Activated CD4-positive, alpha-beta memory T cell treated with anti-CD3 and anti-CD28 coated beads, Interleukin-2, amount 10 ng/mL, durations not matched to agents 7 days and 5 days (primary cell): ENCODE measurements around the gene ELF2. TPM values are rescaled to one million over a fixed set of nuclear protein-coding genes. Genes with fewer than 3 reads are reported as not detected.
"Not testable (repeated sequence)": the region's sequence is repeated elsewhere in the genome, so short reads cannot be mapped to it uniquely, and the experiment has no call there.

Source experiments
- CTCF ChIA-PET: fragments of 350-600 bp; sonication (Branson Sonifier 250); formaldehyde crosslinking; loops from one replicate; lab custom pipeline; 2021; ENCODE audit warnings: antibody characterized with exemption, inconsistent platforms; lab: Charles Lee
- POLR2A ChIA-PET: fragments of 350-600 bp; sonication (Branson Sonifier 250); formaldehyde crosslinking; loops from one replicate; lab custom pipeline; 2021; ENCODE audit warnings: antibody characterized with exemption; lab: Charles Lee
- DNase-seq: peaks from one replicate; pipeline ENCODE4 v3.0.0-alpha.2; 2020
- H3K27ac Mint-ChIP-seq: one replicate; pipeline ENCODE4 v1.8.0; 2021; ENCODE audit warnings: mild to moderate bottlenecking, mixed read lengths
- H3K27me3 Mint-ChIP-seq: one replicate; pipeline ENCODE4 v1.8.0; 2021; ENCODE audit warnings: mixed read lengths
- H3K36me3 Mint-ChIP-seq: one replicate; pipeline ENCODE4 v1.8.0; 2021; ENCODE audit warnings: low read depth, mixed read lengths
- H3K4me1 Mint-ChIP-seq: one replicate; pipeline ENCODE4 v1.8.0; 2021; ENCODE audit warnings: mixed read lengths
- H3K4me3 Mint-ChIP-seq: one replicate; pipeline ENCODE4 v1.8.0; 2021; ENCODE audit warnings: mild to moderate bottlenecking, mixed read lengths
- H3K9me3 Mint-ChIP-seq: one replicate; pipeline ENCODE4 v1.8.0; 2021; ENCODE audit warnings: mixed read lengths
- total RNA-seq, 2 experiments: library from RNA; stranded (reverse); gene quantifications; one replicate each; pipeline ENCODE4 v1.2.3, GENCODE V29; 2021

Gene ELF2
- total RNA-seq, 2 experiments from 2014 or later, result 35.2 to 39.5 TPM

DNA sequence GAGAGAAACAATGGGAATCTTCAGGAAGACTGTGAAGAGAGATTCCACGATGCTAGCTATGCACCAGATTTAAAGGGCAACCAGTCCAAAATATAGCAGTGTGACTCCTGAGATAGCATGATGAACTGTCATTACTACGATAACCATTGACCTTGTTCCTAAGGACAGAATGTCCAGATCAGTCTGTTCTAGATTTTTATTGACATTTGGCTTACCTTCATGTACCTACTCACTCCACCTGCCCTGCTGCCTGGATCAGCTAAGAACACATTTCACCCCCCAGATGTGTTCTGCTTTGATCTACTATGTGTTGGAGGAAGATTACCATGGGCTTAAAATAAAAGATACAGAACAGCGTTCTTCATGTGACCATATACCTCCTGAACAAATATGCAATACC, 50.1 kb downstream of the ELF2 start:
- H3K27ac Mint-ChIP-seq, result no peak overlapping the region
- no peaks in the 10 kb centered on the region for H3K36me3 Mint-ChIP-seq
- H3K27me3 Mint-ChIP-seq, result no peaks in the 10 kb centered on the region
- ChIA-PET POLR2A (interaction anchor here (1.1 kb wide), 1 partner anchor 49 kb away, joined by 5 read pairs; no protein-coding TSS in a partner anchor), CTCF (no interaction called here)
- no peaks in the 10 kb centered on the region for H3K4me1 Mint-ChIP-seq
- H3K9me3 Mint-ChIP-seq, result no peaks in the 10 kb centered on the region
- DNase-seq, result no peak
- H3K4me3 Mint-ChIP-seq, result no peak overlapping the region

DNA sequence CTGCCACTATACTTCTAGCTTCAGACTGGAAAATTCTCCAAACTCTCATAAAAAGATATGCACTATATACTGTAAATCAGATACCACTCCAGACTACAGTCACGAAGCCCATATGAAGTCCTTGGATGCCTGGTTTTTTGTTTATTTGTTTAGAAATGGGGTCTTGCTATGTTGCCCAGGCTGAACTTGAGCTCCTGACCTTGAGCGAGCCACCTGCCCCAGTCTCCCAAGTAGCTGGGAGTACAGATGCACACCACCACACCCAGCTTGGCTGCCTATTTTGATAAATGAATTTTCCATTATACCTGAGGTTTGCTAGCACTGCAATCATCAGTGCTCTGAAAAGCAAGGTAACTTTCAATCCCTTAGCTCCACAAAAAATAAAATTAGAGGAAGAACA, 53.1 kb downstream of the ELF2 start:
- ChIA-PET POLR2A (no interaction called here), CTCF (no interaction called here)
- Mint-ChIP-seq H3K4me1 (no peaks in the 10 kb centered on the region), H3K9me3 (no peaks in the 10 kb centered on the region), H3K4me3 (no peak overlapping the region), H3K36me3 (no peaks in the 10 kb centered on the region), H3K27ac (no peak overlapping the region), H3K27me3 (no peaks in the 10 kb centered on the region)
- DNase-seq, result no peak

DNA sequence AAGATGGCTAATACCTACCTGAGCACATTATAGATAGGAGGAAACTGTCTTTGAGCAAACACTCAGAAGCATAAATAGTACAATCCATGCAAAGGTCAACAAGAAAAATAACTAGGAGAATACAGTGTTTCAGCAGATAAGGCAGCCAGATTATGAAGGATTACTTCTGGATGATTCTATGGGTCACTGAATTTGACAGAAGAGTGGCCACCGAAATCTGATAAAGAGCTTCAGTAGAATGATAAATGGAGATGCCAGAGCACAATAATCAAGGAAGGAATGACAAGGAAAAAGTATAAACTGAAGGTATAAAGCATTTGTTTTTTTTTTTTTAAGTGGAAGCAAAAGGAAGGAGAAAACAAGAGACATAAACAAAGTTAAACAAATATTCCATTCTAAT, 58.7 kb downstream of the ELF2 start:
- Mint-ChIP-seq H3K9me3 (no peaks in the 10 kb centered on the region), H3K27ac (no peak overlapping the region), H3K36me3 (peaks cover 9% of the 10 kb centered on the region), H3K4me3 (no peak overlapping the region), H3K4me1 (no peaks in the 10 kb centered on the region), H3K27me3 (no peaks in the 10 kb centered on the region)
- ChIA-PET CTCF (no interaction called here), POLR2A (no interaction called here)
- DNase-seq, result no peak

DNA sequence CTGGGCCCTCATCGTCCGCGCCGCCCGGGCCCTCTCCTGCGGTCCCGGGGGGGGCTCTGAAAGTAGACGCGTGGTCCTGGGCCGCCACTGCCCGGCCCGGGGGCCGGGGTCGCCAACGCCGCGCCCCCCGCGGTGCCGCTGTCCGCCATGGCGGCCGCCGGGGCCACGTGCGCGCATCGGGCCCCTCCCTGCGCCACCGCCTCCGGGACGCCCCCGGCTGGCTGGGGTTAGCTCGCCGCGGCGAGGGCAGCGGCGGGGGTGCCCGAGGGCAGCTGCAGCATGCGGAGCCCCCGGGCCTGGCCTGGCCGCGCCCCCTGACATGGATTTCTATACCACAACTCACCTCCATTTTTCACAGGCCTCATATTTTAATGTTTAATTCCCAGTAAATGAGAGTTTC, 61.8 kb downstream of the ELF2 start:
- POLR2A ChIA-PET, result no interaction called here
- no peaks in the 10 kb centered on the region for H3K4me1 Mint-ChIP-seq
- CTCF ChIA-PET, result no interaction called here
- no peak overlapping the region for H3K27ac Mint-ChIP-seq
- no peak overlapping the region for H3K4me3 Mint-ChIP-seq
- DNase-seq, result no peak
- H3K27me3 Mint-ChIP-seq, result no peaks in the 10 kb centered on the region
- H3K9me3 Mint-ChIP-seq, result no peaks in the 10 kb centered on the region
- peaks cover 9% of the 10 kb centered on the region for H3K36me3 Mint-ChIP-seq

DNA sequence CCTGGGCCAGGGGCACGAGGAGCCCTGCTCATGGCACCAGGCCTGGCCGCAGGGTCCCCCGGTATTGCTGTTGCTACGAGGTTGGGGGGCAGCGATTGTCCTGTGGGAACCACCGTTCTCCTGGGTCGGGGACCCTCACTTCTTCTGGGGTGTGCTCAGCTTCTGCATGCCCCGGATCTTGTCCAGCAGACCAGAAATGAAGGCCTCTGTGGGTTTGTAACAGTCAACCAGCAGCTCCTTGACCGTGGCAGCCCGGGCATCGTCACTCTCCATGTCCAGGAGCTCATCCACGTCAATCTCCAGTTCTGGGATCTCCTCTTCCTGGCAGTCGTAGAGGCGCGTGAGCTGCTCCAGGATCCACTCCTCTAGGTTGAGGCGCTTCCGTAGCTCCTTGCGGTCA, 62.2 kb downstream of the ELF2 start:
- H3K27ac Mint-ChIP-seq, H3K36me3 Mint-ChIP-seq, H3K4me3 Mint-ChIP-seq, H3K4me1 Mint-ChIP-seq, H3K9me3 Mint-ChIP-seq, DNase-seq, CTCF ChIA-PET, H3K27me3 Mint-ChIP-seq, POLR2A ChIA-PET: not testable (repeated sequence)

DNA sequence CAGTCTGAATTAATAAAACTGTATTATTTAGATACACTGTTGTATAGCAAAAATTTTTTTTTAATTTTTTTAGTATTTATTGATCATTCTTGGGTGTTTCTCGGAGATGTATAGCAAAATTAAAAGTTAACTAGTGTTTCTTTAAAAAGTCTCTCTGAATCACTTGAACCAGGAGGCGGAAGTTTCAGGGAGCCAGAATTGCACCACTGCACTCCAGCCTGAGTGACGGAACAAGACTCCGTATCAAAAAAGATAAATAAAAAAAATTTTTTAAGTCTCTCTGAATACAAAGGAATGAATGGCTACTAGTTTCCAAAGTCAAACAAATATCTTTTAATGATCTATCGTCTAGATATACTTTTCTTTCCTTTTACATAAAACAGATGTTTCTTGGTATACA, 64.4 kb downstream of the ELF2 start:
- H3K9me3 Mint-ChIP-seq, result no peaks in the 10 kb centered on the region
- POLR2A ChIA-PET, result no interaction called here
- H3K36me3 Mint-ChIP-seq, result peaks cover 9% of the 10 kb centered on the region

DNA sequence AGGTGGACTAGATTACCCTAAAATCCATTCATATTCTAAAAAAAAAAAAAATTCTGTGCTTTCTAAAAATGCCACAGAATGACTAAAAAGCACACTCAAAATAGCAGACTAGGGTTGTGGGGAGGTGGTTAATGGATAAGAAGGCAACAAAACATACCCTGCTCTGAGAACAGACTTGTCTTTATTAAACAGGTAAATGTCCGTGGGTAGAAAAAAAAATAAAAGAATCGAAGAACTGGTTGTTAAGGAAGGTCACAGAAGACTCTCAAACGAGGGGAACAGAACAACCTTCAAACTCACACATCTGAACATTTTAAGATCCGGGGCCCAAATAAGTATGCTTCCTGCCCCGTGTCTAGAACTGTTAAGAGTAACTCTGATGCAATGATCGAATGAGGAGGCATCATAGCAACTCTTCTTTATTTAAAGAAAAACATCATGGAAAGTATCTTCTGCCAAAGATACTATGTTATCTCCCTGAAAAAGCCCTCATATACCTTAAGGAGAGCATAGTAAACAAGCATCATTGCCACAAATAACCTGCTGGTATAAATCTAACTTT, 68.4 kb downstream of the ELF2 start:
- no peak for DNase-seq
- Mint-ChIP-seq H3K4me1 (no peaks in the 10 kb centered on the region), H3K27me3 (no peaks in the 10 kb centered on the region), H3K27ac (no peak overlapping the region), H3K36me3 (no peaks in the 10 kb centered on the region), H3K4me3 (no peak overlapping the region), H3K9me3 (no peaks in the 10 kb centered on the region)
- POLR2A ChIA-PET, result no interaction called here
- CTCF ChIA-PET, result interaction anchor here (1.0 kb wide), 1 partner anchor 10 kb away, joined by 4 read pairs; no protein-coding TSS in a partner anchor

More for the DNA sequence above, 64.4 kb downstream of the ELF2 start:
- CTCF ChIA-PET, result no interaction called here
- Mint-ChIP-seq H3K27me3 (no peaks in the 10 kb centered on the region), H3K27ac (no peak overlapping the region), H3K4me1 (no peaks in the 10 kb centered on the region), H3K4me3 (no peak overlapping the region)
- DNase-seq, result no peak

DNA sequence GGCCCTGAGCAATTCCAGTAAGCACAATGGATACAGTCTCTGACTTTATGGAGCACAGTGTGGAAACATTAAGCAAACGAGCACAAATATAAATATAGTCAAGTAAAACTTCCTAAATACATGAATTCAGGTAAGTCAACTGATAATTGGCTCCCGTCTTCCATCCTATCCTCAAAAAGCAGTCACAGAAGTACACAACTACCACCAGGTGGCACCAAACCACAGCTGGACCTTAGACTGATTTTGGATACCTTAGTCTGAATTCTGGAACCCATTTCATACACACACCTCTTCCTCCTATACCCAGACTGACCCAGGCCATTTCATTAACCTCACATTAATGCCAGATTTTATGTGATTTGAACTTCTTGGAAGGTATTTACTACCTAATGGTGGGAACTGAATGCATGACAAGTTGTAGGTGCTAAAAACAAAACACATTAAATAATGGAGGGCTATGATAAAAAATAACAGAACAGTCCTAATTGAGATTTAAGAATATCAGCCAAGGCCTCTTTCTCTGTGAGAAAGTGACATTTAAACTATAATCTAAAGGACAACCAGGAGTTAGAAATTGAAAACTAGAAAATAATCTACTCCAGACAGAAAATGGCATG, 77.5 kb downstream of the ELF2 start:
- CTCF ChIA-PET, result interaction anchor here (0.7 to 6.1 kb wide), 14 partner anchors 9 to 431 kb away, joined by 3 to 61 read pairs (median 4); partner anchors contain the start of gene NAA15
- Mint-ChIP-seq H3K27ac (no peak overlapping the region), H3K36me3 (no peaks in the 10 kb centered on the region), H3K27me3 (no peaks in the 10 kb centered on the region), H3K9me3 (no peaks in the 10 kb centered on the region), H3K4me3 (no peak overlapping the region), H3K4me1 (no peaks in the 10 kb centered on the region)
- peak; percentile 78 for DNase-seq
- POLR2A ChIA-PET, result interaction anchor here (0.9 to 1.2 kb wide), 3 partner anchors 16 to 79 kb away, joined by 3 to 4 read pairs (median 3); no protein-coding TSS in a partner anchor

DNA sequence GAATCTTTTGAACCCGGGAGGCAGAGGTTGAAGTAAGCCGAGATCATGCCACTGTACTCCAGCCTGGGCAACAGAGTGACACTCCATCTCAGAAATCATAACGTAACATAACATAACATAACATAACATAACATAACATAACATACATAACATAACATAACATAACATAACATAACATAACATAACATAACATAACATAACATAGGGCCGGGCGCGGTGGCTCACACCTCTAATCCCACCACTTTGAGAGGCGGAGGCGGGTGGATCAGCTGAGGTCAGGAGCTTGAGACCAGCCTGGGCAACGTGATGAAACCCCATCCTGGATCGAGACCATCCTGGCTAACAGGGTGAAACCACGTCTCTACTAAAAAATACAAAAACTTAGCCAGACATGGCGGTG, 84.7 kb downstream of the ELF2 start:
- no peaks in the 10 kb centered on the region for H3K27me3 Mint-ChIP-seq
- no peak overlapping the region for H3K27ac Mint-ChIP-seq
- no peak overlapping the region for H3K4me3 Mint-ChIP-seq
- ChIA-PET POLR2A (no interaction called here), CTCF (interaction anchor here (1.1 to 3.5 kb wide), 3 partner anchors 11 to 204 kb away, joined by 3 to 12 read pairs (median 3); no protein-coding TSS in a partner anchor)
- H3K36me3 Mint-ChIP-seq, result no peaks in the 10 kb centered on the region
- no peaks in the 10 kb centered on the region for H3K9me3 Mint-ChIP-seq
- peaks cover 4% of the 10 kb centered on the region for H3K4me1 Mint-ChIP-seq
- no peak for DNase-seq

DNA sequence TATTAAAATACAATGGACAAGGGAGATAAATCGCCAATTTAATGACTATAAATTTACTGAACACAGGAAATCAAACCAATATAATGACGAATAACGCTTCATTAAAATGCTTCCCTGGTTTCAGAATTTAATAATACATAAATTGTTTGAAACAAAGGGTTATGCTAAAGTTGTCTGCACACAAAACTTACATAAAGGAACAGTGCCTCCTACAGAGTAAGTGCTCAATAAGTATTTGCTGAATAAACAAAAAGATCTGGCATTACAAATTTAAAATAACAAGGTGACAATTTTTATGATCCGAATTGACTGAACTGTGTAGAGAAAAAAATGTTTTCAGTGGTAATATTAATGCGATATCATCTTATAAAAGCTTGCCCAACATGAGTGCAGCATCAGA, 91.9 kb downstream of the ELF2 start:
- peaks cover 34% of the 10 kb centered on the region for H3K4me1 Mint-ChIP-seq
- POLR2A ChIA-PET, result interaction anchor here (1.6 to 7.1 kb wide), 3 partner anchors 92 to 216 kb away, joined by 5 to 67 read pairs (median 46); partner anchors contain the start of genes ELF2, NAA15 and NDUFC1
- peaks cover 17% of the 10 kb centered on the region for H3K36me3 Mint-ChIP-seq
- H3K27ac Mint-ChIP-seq, result peak overlapping the region; percentile 80
- peak overlapping the region; percentile 25 for H3K4me3 Mint-ChIP-seq
- CTCF ChIA-PET, result interaction anchor here (0.7 to 2.4 kb wide), 6 partner anchors 11 to 211 kb away, joined by 3 to 13 read pairs (median 5); no protein-coding TSS in a partner anchor
- H3K27me3 Mint-ChIP-seq, result no peaks in the 10 kb centered on the region
- no peaks in the 10 kb centered on the region for H3K9me3 Mint-ChIP-seq
- no peak for DNase-seq

DNA sequence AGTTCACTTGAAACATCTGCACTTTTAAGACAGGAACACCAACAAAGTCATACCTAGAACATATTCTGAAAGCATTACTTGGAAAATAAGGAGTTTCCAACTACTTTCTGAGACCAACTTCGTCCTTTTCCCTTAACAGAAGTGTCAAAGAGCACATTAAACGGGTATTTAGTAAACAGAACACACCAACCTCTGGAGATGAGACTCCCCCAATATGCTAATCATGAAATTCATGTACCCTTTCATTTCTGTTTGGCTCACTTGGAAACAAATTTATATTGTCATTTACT, 92.3 kb downstream of the ELF2 start:
- CTCF ChIA-PET, result interaction anchor here (0.9 to 2.5 kb wide), 3 partner anchors 54 to 211 kb away, joined by 3 to 10 read pairs (median 6); no protein-coding TSS in a partner anchor
- Mint-ChIP-seq H3K4me3 (peak overlapping the region; percentile 80), H3K27me3 (no peaks in the 10 kb centered on the region), H3K9me3 (no peaks in the 10 kb centered on the region), H3K27ac (peak overlapping the region; percentile 80), H3K36me3 (peaks cover 20% of the 10 kb centered on the region), H3K4me1 (peaks cover 37% of the 10 kb centered on the region)
- no peak for DNase-seq
- POLR2A ChIA-PET, result interaction anchor here (0.6 to 7.1 kb wide), 3 partner anchors 50 to 217 kb away, joined by 3 to 67 read pairs (median 46); partner anchors contain the start of genes ELF2, NAA15 and NDUFC1

DNA sequence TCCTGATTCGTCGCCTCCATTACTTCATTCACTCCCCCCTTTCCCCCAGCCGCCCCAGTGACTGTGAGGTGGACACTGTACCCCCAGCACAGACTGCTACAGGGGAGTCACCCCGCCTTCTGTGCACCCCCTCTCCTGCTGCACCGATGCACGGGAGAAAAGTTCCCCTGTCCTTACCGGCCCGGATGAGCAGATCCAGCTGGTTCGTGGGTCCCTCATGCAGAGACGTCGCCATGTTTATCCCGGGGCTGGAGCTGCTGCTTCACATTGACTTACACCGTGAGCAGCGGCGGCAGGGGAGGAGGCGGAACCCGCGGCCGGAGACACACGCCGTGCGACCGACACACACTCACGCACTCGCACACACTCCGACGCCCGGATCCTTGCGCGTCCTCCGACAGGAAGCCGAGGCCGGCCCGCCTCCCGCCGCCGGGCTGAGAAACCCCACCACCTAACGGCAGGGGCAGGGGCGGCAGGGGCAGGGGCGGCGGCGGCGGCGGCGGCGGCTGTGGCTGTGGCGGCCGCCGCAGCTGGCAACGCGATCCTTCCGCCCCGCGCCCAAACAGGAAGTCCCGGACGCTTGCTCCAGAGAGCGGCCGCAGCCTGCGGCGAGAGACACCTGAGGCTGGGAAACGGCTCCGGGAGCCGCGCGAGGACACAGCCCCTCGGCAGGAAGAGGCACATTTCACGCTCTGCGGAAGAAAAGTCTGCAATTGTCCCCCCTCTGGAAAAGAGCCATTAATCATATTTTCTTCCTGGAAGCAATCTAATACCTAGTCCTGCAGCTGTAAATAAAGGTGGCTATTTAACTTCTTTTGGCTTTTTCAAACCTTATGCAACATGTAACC, 92.8 kb downstream of the ELF2 start:
- Mint-ChIP-seq H3K27me3 (no peaks in the 10 kb centered on the region), H3K4me3 (peak overlapping the region; percentile 80), H3K9me3 (no peaks in the 10 kb centered on the region), H3K36me3 (peaks cover 24% of the 10 kb centered on the region), H3K4me1 (peaks cover 39% of the 10 kb centered on the region), H3K27ac (peak overlapping the region; percentile 98)
- peak; percentile 86 for DNase-seq
- ChIA-PET CTCF (interaction anchor here (0.9 to 2.5 kb wide), 3 partner anchors 54 to 212 kb away, joined by 3 to 10 read pairs (median 6); no protein-coding TSS in a partner anchor), POLR2A (interaction anchor here (0.6 to 7.1 kb wide), 11 partner anchors 9 to 1440 kb away, joined by 3 to 67 read pairs (median 3); partner anchors contain the start of genes ELF2, ELMOD2, NAA15 and NDUFC1)
